H1 (cell line): ENCODE data around the gene PCDHGA8. TPM values are rescaled to one million over a fixed set of nuclear protein-coding genes. Genes with fewer than 3 reads are reported as not detected.

Experiments
- CTCF ChIA-PET: fragments of 300-600 bp; sonication (Branson Sonifier 250); formaldehyde crosslinking; loops from one replicate; lab custom pipeline; 2021; ENCODE audit not compliant: partially characterized antibody; lab: Charles Lee
- POLR2A ChIA-PET: fragments of 300-600 bp; sonication (Branson Sonifier 250); formaldehyde crosslinking; loops from one replicate; lab custom pipeline; 2021; ENCODE audit warnings: inconsistent platforms; ENCODE audit not compliant: partially characterized antibody; lab: Charles Lee
- DNase-seq, 2 experiments: peaks; one replicate each; pipeline versions ENCODE4 v3.0.0 to v3.0.0-alpha.2; 2010 to 2022; ENCODE audit warnings: low spot score in 2 of 2, low read depth in 1 of 2, mixed read lengths in 1 of 2
- FAIRE-seq: peaks from 2 replicates; lab custom pipeline; 2011; peaks lifted over from hg19 to GRCh38; lab: Jason Lieb, UNC
- H2AFZ ChIP-seq: 2 replicates; pipeline ENCODE4 v1.8.1; 2012; ENCODE audit warnings: low read length, inconsistent platforms
- H2AK5ac ChIP-seq: 2 replicates; pipeline ENCODE4 v1.6.1; 2013; ENCODE audit warnings: low read depth, low read length
- H2BK120ac ChIP-seq: replicated peaks from 2 replicates; pipeline ENCODE3; 2013; ENCODE audit warnings: low read depth, low read length, inconsistent platforms
- H2BK12ac ChIP-seq: 2 replicates; pipeline ENCODE4 v1.6.1; 2013; ENCODE audit warnings: low read depth, low read length
- H2BK15ac ChIP-seq: 2 replicates; pipeline ENCODE4 v1.6.1; 2013; ENCODE audit warnings: low read length
- H2BK20ac ChIP-seq: 2 replicates; pipeline ENCODE4 v1.6.1; 2013; ENCODE audit warnings: low read length
- H2BK5ac ChIP-seq: 2 replicates; pipeline ENCODE4 v1.6.1; 2013; ENCODE audit warnings: low read depth, low read length
- H3K14ac ChIP-seq: 2 replicates; pipeline ENCODE4 v1.6.1; 2013; ENCODE audit warnings: inconsistent platforms; ENCODE audit not compliant: insufficient read length
- H3K18ac ChIP-seq: 2 replicates; pipeline ENCODE4 v1.6.1; 2013; ENCODE audit warnings: low read length; ENCODE audit errors: extremely low read depth
- H3K23ac ChIP-seq: 2 replicates; pipeline ENCODE4 v1.6.1; 2013; ENCODE audit warnings: inconsistent platforms; ENCODE audit not compliant: insufficient read length
- H3K23me2 ChIP-seq: 2 replicates; pipeline ENCODE4 v1.6.1; 2013; ENCODE audit warnings: low read depth, low read length
- H3K27ac ChIP-seq: 2 replicates; pipeline ENCODE4 v1.6.1; 2011; ENCODE audit warnings: low read depth, low read length, inconsistent platforms
- H3K27me3 ChIP-seq, 4 experiments: replicated peaks in 1 of 4; 1 replicate in 1 of 4; 2 replicates in 3 of 4; pipeline versions ENCODE4 v1.6.1 to v1.8.1; 2011 to 2013; ENCODE audit warnings: low read length in 3 of 4, mild to moderate bottlenecking in 3 of 4, inconsistent platforms in 2 of 4, mixed read lengths in 2 of 4, moderate library complexity in 1 of 4; ENCODE audit not compliant: control insufficient read depth in 3 of 4, insufficient read depth in 3 of 4; ENCODE audit errors: extremely low read depth in 1 of 4
- H3K36me3 ChIP-seq, 4 experiments: 2 replicates each; pipeline versions ENCODE4 v1.6.1 to v1.8.1; 2011 to 2013; ENCODE audit warnings: mild to moderate bottlenecking in 4 of 4, low read length in 3 of 4, moderate library complexity in 2 of 4, control low read depth in 1 of 4, inconsistent platforms in 1 of 4; ENCODE audit not compliant: insufficient read depth in 4 of 4, control insufficient read depth in 2 of 4
- H3K4ac ChIP-seq: replicated peaks from 2 replicates; pipeline ENCODE3; 2013; ENCODE audit warnings: low read length, low read depth, mixed read lengths, inconsistent platforms; ENCODE audit not compliant: insufficient read length
- H3K4me1 ChIP-seq, 4 experiments: replicated peaks in 1 of 4; 1 replicate in 1 of 4; 2 replicates in 3 of 4; pipeline versions ENCODE4 v1.6.1 to v1.8.1; 2011 to 2013; ENCODE audit warnings: low read length in 3 of 4, inconsistent platforms in 2 of 4, mixed read lengths in 1 of 4; ENCODE audit not compliant: insufficient read depth in 4 of 4, control insufficient read depth in 3 of 4
- H3K4me2 ChIP-seq, 2 experiments: 2 replicates each; pipeline versions ENCODE4 v1.6.1 to v1.8.1; 2011 to 2013; ENCODE audit warnings: low read depth in 2 of 2, low read length in 2 of 2, control low read depth in 1 of 2, inconsistent platforms in 1 of 2, mild to moderate bottlenecking in 1 of 2; ENCODE audit not compliant: insufficient read depth in 1 of 2
- H3K4me3 ChIP-seq, 4 experiments: fragments of 200-600, 300-600 bp in 1 of 4; sonication (generic), shearing (Covaris generic), sonication (Bioruptor Twin) in 1 of 4; 2 replicates each; pipeline versions ENCODE4 v1.5.1 to v1.8.1; 2011 to 2016; ENCODE audit warnings: low read length in 4 of 4, low read depth in 3 of 4, control low read depth in 2 of 4, inconsistent platforms in 2 of 4, mild to moderate bottlenecking in 2 of 4, mixed read lengths in 1 of 4, moderate library complexity in 1 of 4; ENCODE audit not compliant: insufficient read depth in 2 of 4; ENCODE audit errors: extremely low read depth in 1 of 4
- H3K56ac ChIP-seq: replicated peaks from 2 replicates; pipeline ENCODE3; 2013; ENCODE audit warnings: low read depth, mild to moderate bottlenecking, mixed read lengths, low read length, inconsistent platforms; ENCODE audit not compliant: insufficient read length
- H3K79me1 ChIP-seq: 2 replicates; pipeline ENCODE4 v1.6.1; 2013; ENCODE audit warnings: low read depth, low read length, control low read depth
- H3K79me2 ChIP-seq, 2 experiments: 2 replicates each; pipeline versions ENCODE4 v1.6.1 to v1.8.1; 2012 to 2013; ENCODE audit warnings: low read length in 2 of 2, mild to moderate bottlenecking in 2 of 2, inconsistent platforms in 1 of 2; ENCODE audit not compliant: insufficient read depth in 2 of 2, control insufficient read depth in 1 of 2
- H3K9ac ChIP-seq, 4 experiments: replicated peaks in 1 of 4; 1 replicate in 1 of 4; 2 replicates in 3 of 4; pipeline versions ENCODE4 v1.6.1 to v1.8.1; 2011 to 2013; ENCODE audit warnings: low read depth in 3 of 4, low read length in 3 of 4, control low read depth in 2 of 4, mild to moderate bottlenecking in 2 of 4, moderate library complexity in 2 of 4, inconsistent platforms in 1 of 4; ENCODE audit errors: extremely low read depth in 1 of 4
- H3K9me3 ChIP-seq, 2 experiments: 2 replicates each; pipeline versions ENCODE4 v1.6.1 to v1.8.1; 2012 to 2013; ENCODE audit warnings: mild to moderate bottlenecking in 2 of 2, moderate library complexity in 2 of 2, control low read depth in 1 of 2, inconsistent platforms in 1 of 2, low read depth in 1 of 2, low read length in 1 of 2, mixed read lengths in 1 of 2; ENCODE audit not compliant: insufficient read depth in 2 of 2
- H4K20me1 ChIP-seq, 2 experiments: replicated peaks in 1 of 2; 2 replicates each; pipeline versions ENCODE3 to v1.8.1; 2011 to 2013; ENCODE audit warnings: inconsistent platforms in 2 of 2, low read length in 2 of 2, mild to moderate bottlenecking in 1 of 2; ENCODE audit not compliant: insufficient read depth in 2 of 2, control insufficient read depth in 1 of 2
- H4K5ac ChIP-seq: 2 replicates; pipeline ENCODE4 v1.6.1; 2013; ENCODE audit warnings: low read length, low read depth, mixed read lengths, inconsistent platforms; ENCODE audit not compliant: insufficient read length
- H4K8ac ChIP-seq: 2 replicates; pipeline ENCODE4 v1.8.0; 2013; ENCODE audit warnings: mild to moderate bottlenecking, moderate library complexity, low read length, inconsistent platforms; ENCODE audit not compliant: insufficient read depth; ENCODE audit errors: extremely low read depth
- H4K91ac ChIP-seq: replicated peaks from 2 replicates; pipeline ENCODE3; 2013; ENCODE audit warnings: low read length, mixed read lengths, inconsistent platforms; ENCODE audit not compliant: insufficient read length
- WGBS, 2 experiments: shearing (Covaris generic) in 1 of 2; methylation state at CpG; one replicate each; pipeline versions ENCODE4 v1.1.6 to v1.1.7; 2013 to 2015; ENCODE audit warnings: low lambda C conversion rate in 2 of 2, mixed read lengths in 2 of 2, inconsistent platforms in 1 of 2, low coverage in 1 of 2, missing lambda C conversion rate in 1 of 2; ENCODE audit not compliant: insufficient replicate concordance in 2 of 2, insufficient coverage in 1 of 2, insufficient read length in 1 of 2; ENCODE audit errors: extremely low coverage in 1 of 2, missing lambda C conversion rate in 1 of 2; 5-methylcytosine and 5-hydroxymethylcytosine counted together
- polyA plus RNA-seq, 7 experiments: library from polyadenylated mRNA; depleted of rRNA in 3 of 7; stranded (reverse) in 5 of 7; unstranded in 2 of 7; fragments of >200 nt in 5 of 7; fragments of 200-250 nt in 2 of 7; gene quantifications; 1 replicate in 5 of 7; 2 replicates in 1 of 7; 4 replicates in 1 of 7; pipeline versions ENCODE4 v1.2.1 to v1.2.3, GENCODE V29; 2011 to 2013; ENCODE audit warnings: missing spikeins in 2 of 7, mixed read lengths in 2 of 7
- total RNA-seq: library from RNA; stranded (reverse); fragmentation: NEBNext Ultra II Directional; extraction: Animal tissue kit (Norgen Biotek cat#: 25700); gene quantifications from 2 replicates; pipeline ENCODE4 v1.2.1, GENCODE V29; 2021

PCDHGA8 gene
- total and polyA plus RNA-seq, 2 of the 8 experiments (the other 6 are each of a cell fraction or from before 2014, with no cell fraction given) = 0.79 to 1.4 TPM

- CTCF ChIA-PET = interaction anchor here (0.7 to 2.9 kb wide), 17 partner anchors 10 to 183 kb away, joined by 3 to 11 read pairs (median 4); partner anchors contain the start of genes PCDHGA10, PCDHGA5, PCDHGB2 and PCDHGB4
Observed at GRCh38 chr5:141374627-141375026, 17.8 kb upstream of the PCDHGA8 start.

More at GRCh38 chr5:141374627-141375026, 17.8 kb upstream of the PCDHGA8 start:
- Histone ChIP-seq H3K27ac (no peak overlapping the region), H3K23ac (no peak overlapping the region), H3K23me2 (no peaks in the 10 kb centered on the region), H2AK5ac (no peak overlapping the region), H3K14ac (no peak overlapping the region), H4K5ac (no peak overlapping the region), H2BK120ac (no peak overlapping the region), H4K91ac (no peak overlapping the region), H3K36me3 (peaks cover 0 to 3% (median 0%) of the 10 kb centered on the region in 4 experiments; a peak in 2 of 8 replicates), H4K20me1 (no peaks in the 10 kb centered on the region), H3K4me3 (no peak overlapping the region), H3K27me3 (no peaks in the 10 kb centered on the region), H4K8ac (no peak overlapping the region), H3K4ac (no peak overlapping the region), H3K9ac (no peak overlapping the region), H3K79me2 (no peaks in the 10 kb centered on the region), H3K79me1 (no peaks in the 10 kb centered on the region), H2BK20ac (no peak overlapping the region), H3K4me1 (no peaks in the 10 kb centered on the region), H2BK5ac (no peak overlapping the region), H3K18ac (no peak overlapping the region), H2AFZ (no peak overlapping the region), H2BK15ac (no peak overlapping the region), H3K4me2 (no peak overlapping the region), H2BK12ac (no peak overlapping the region), H3K56ac (no peak overlapping the region), H3K9me3 (peaks cover 36 to 51% of the 10 kb centered on the region in 2 experiments; a peak in 3 of 4 replicates)
- POLR2A ChIA-PET = interaction anchor here (1.3 kb wide), 1 partner anchor 16 kb away, joined by 3 read pairs; no protein-coding TSS in a partner anchor
- DNase-seq = no peak
- 93% methylated on average over 14 of the region's 14 CpGs; no CpG with 5 or more reads in 1 of the 2 experiments for WGBS, 2 experiments
- FAIRE-seq = no peak
